K562 (cell line): Measurements from ENCODE around the gene UPF1. TPM values are rescaled to one million over a fixed set of nuclear protein-coding genes. Genes with fewer than 3 reads are reported as not detected.

Experiments used
- ATAC-seq: fragments of 200-7000 bp; cut with Tn5 transposase; 3 replicates; pipeline ENCODE4 v1.9.1; 2020; ENCODE audit warnings: moderate library complexity
- BruUV-seq: library from RNA; stranded (reverse); fragments of 400-500 nt; replicated peaks from 2 replicates; lab custom pipeline; 2021; lab: Mats Ljungman, UMichigan
- CTCF ChIA-PET: fragments of 300-600 bp; formaldehyde crosslinking; extraction: SDS; loops from one replicate; lab custom pipeline; 2021; ENCODE audit warnings: low intra/inter-chr PET ratio; lab: Yijun Ruan, JAX
- POLR2A ChIA-PET: fragments of 300-600, 350-650 bp; sonication (Branson Sonifier 250); formaldehyde crosslinking; extraction: SDS; loops from one replicate; lab custom pipeline; 2021; ENCODE audit warnings: antibody characterized with exemption, inconsistent platforms; lab: Yijun Ruan, JAX
- DNase-seq, 4 experiments: peaks; one replicate each; pipeline versions ENCODE4 v3.0.0 to v3.0.0-alpha.2; 2011 to 2018; ENCODE audit warnings: low spot score in 3 of 4, mixed read lengths in 3 of 4; ENCODE audit errors: extremely low read depth in 1 of 4
- FAIRE-seq: peaks from 2 replicates; lab custom pipeline; 2011; peaks lifted over from hg19 to GRCh38; lab: Jason Lieb, UNC
- H2AFZ ChIP-seq: 2 replicates; pipeline ENCODE4 v1.6.0; 2011; ENCODE audit warnings: low read depth, low read length, control low read depth, inconsistent platforms
- H3K27ac ChIP-seq: fragments of 200-600 bp; 3 replicates; pipeline ENCODE4 v1.8.0; 2011; ENCODE audit warnings: low read depth, mild to moderate bottlenecking, control low read depth, inconsistent platforms, low read length, moderate library complexity, mixed read lengths; ENCODE audit errors: extremely low read depth
- H3K27me3 ChIP-seq, 2 experiments: fragments of 300-600 bp in 1 of 2; 2 replicates in 1 of 2; 3 replicates in 1 of 2; pipeline versions ENCODE4 v1.6.0 to v1.8.0; 2011; ENCODE audit warnings: inconsistent platforms in 2 of 2, low read length in 2 of 2, mild to moderate bottlenecking in 1 of 2, mixed read lengths in 1 of 2, moderate library complexity in 1 of 2; ENCODE audit not compliant: control insufficient read depth in 2 of 2, insufficient read depth in 2 of 2
- H3K36me3 ChIP-seq: fragments of 300-600 bp; 3 replicates; pipeline ENCODE4 v1.8.0; 2011; ENCODE audit warnings: mild to moderate bottlenecking, low read length, inconsistent platforms; ENCODE audit not compliant: control insufficient read depth, insufficient read depth
- H3K4me1 ChIP-seq, 2 experiments: fragments of 200-600 bp in 1 of 2; replicated peaks in 1 of 2; 2 replicates in 1 of 2; 3 replicates in 1 of 2; pipeline versions ENCODE4 v1.5.1 to v1.8.0; 2011; ENCODE audit warnings: inconsistent platforms in 2 of 2, low read length in 2 of 2, mild to moderate bottlenecking in 1 of 2, mixed read lengths in 1 of 2, moderate library complexity in 1 of 2; ENCODE audit not compliant: control insufficient read depth in 2 of 2, insufficient read depth in 2 of 2
- H3K4me2 ChIP-seq: 2 replicates; pipeline ENCODE4 v1.6.1; 2011; ENCODE audit warnings: low read length, control low read depth, inconsistent platforms, mixed read lengths; ENCODE audit not compliant: insufficient read depth
- H3K4me3 ChIP-seq: fragments of 200-600 bp; sonication (generic), shearing (Covaris generic); 2 replicates; pipeline ENCODE4 v1.5.1; 2016; ENCODE audit warnings: control low read depth, inconsistent platforms
- H3K79me2 ChIP-seq: fragments of 200-600 bp; 3 replicates; pipeline ENCODE4 v1.8.0; 2011; ENCODE audit warnings: low read length, inconsistent platforms; ENCODE audit not compliant: control insufficient read depth, insufficient read depth
- H3K9ac ChIP-seq, 2 experiments: 2 replicates each; pipeline versions ENCODE4 v1.6.0 to v1.6.1; 2011; ENCODE audit warnings: low read depth in 2 of 2, low read length in 2 of 2, control low read depth in 1 of 2, inconsistent platforms in 1 of 2, mild to moderate bottlenecking in 1 of 2, mixed read lengths in 1 of 2; ENCODE audit not compliant: insufficient read depth in 1 of 2
- H3K9me1 ChIP-seq: one replicate; pipeline ENCODE4 v1.6.0; 2011; ENCODE audit warnings: inconsistent platforms, mild to moderate bottlenecking, low read length, moderate library complexity; ENCODE audit not compliant: control insufficient read depth, insufficient read depth
- H3K9me3 ChIP-seq: replicated peaks from 2 replicates; pipeline ENCODE4 v1.5.1; 2011; ENCODE audit warnings: low read depth, low read length, inconsistent platforms; ENCODE audit not compliant: control insufficient read depth, insufficient read depth
- H4K20me1 ChIP-seq: replicated peaks from 2 replicates; pipeline ENCODE4 v1.6.1; 2011; ENCODE audit warnings: low read length, inconsistent platforms, mixed read lengths; ENCODE audit not compliant: control insufficient read depth, insufficient read depth
- CBFA2T3 ChIP-seq: fragments of 450-650 bp; IDR thresholded peaks from 2 replicates; pipeline ENCODE4 v1.6.1; 2017
- POLR2B ChIP-seq: fragments of 450-650 bp; IDR thresholded peaks from 2 replicates; pipeline ENCODE4 v1.6.1; 2018; ENCODE audit warnings: low read depth; ENCODE audit not compliant: partially characterized antibody
- ZBTB33 ChIP-seq: sonication (generic); formaldehyde crosslinking; IDR thresholded peaks from 2 replicates; pipeline ENCODE4 v1.8.1; 2023; ENCODE audit warnings: mild to moderate bottlenecking, missing genetic modification reagents
- ZNF121 ChIP-seq: sonication (generic); formaldehyde crosslinking; conservative IDR thresholded peaks from 2 replicates; pipeline ENCODE4 v1.8.0; 2022; ENCODE audit warnings: missing genetic modification reagents
- ZNF217 ChIP-seq: sonication (generic); formaldehyde crosslinking; IDR thresholded peaks from 2 replicates; pipeline ENCODE4 v1.8.0; 2022; ENCODE audit warnings: mild to moderate bottlenecking, missing genetic modification reagents
- ZNF551 ChIP-seq: fragments of 250-450 bp; sonication (Bioruptor Pico); IDR thresholded peaks from 2 replicates; pipeline ENCODE4 v1.5.0; 2021; ENCODE audit warnings: mild to moderate bottlenecking, moderate library complexity
- WGBS: fragments of 100-300 bp; shearing (Covaris generic); methylation state at CpG from one replicate; pipeline ENCODE4 v1.1.6; 2016; ENCODE audit warnings: low coverage, mixed read lengths; ENCODE audit not compliant: insufficient coverage; ENCODE audit errors: missing lambda C conversion rate; 5-methylcytosine and 5-hydroxymethylcytosine counted together
- in situ Hi-C: fragments of 300-500 bp; cut with MboI; formaldehyde crosslinking; loops from 4 replicates; pipeline ENCODE4 v1.15.0; 2018; ENCODE audit warnings: inconsistent platforms, mixed read lengths
- intact Hi-C: fragments of 100-400 bp; cut with micrococcal nuclease; formaldehyde crosslinking; loops from 2 replicates; pipeline ENCODE4 v1.14.2; 2022
- polyA plus RNA-seq, 8 experiments: library from polyadenylated mRNA; depleted of rRNA in 4 of 8; stranded (reverse) in 5 of 8; unstranded in 3 of 8; fragments of >200 nt; fragmentation: Nextera tagmentation in 2 of 8; fragmentation: Illumina TruSeq in 1 of 8; extraction: Ambion mirVana in 2 of 8; extraction: Trizol in 1 of 8; gene quantifications; 2 replicates each; pipeline versions ENCODE4 v1.2.1 to v1.2.3, GENCODE V29; 2011 to 2014; ENCODE audit warnings: inconsistent platforms in 1 of 8, missing spikeins in 1 of 8
- total RNA-seq, 7 experiments: library from RNA; depleted of rRNA in 6 of 7; stranded (reverse); fragments of >200 nt in 6 of 7; fragmentation: Illumina TruSeq in 2 of 7; extraction: Trizol in 2 of 7; gene quantifications; 2 replicates each; pipeline versions ENCODE4 v1.2.1 to v1.2.3, GENCODE V29; 2011 to 2021; ENCODE audit warnings: low replicate concordance in 1 of 7
- TF ChIP-seq, protein P1 (sequence below): fragments of 250-450 bp; sonication (Bioruptor Pico); IDR thresholded peaks from 2 replicates; pipeline ENCODE4 v1.8.0; 2021; ENCODE audit warnings: mild to moderate bottlenecking, moderate library complexity

Gene UPF1
- total and polyA plus RNA-seq, 9 of the 15 experiments (the other 6 are each of a cell fraction or from before 2014, with no cell fraction given), result 0.34 to 103 (median 27.9) TPM

DNA sequence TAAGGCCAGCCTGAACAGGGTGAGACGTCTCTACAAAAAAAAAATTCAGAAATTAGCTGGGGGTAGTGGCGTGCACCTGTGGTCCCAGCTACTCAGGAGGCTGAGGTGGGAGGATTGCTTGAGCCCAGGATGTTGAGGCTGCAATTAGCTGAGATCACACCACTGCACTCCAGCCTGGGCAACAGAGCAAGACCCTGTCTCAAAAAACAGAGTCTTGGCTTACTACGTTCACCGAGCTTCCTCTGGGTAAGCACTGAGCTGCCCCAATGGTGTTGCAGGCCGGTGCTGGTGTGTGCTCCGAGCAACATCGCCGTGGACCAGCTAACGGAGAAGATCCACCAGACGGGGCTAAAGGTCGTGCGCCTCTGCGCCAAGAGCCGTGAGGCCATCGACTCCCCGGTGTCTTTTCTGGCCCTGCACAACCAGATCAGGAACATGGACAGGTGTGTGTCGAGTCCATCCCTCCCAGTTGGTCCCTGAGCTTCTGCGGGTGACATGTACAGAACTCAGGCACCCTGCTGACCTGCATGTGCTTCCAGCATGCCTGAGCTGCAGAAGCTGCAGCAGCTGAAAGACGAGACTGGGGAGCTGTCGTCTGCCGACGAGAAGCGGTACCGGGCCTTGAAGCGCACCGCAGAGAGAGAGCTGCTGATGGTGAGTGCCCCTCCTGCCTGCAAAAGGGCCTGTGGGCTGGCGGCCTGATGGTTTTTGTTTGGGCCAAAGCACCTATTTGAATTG, 24.1 kb downstream of the UPF1 start:
- no peak overlapping the region for H3K27ac ChIP-seq

More for the DNA sequence above, 24.1 kb downstream of the UPF1 start:
- FAIRE-seq (no peak), ATAC-seq (no peak), DNase-seq (no peak)
- H3K9ac ChIP-seq, result no peak overlapping the region
- TF ChIP-seq CBFA2T3 (no peak), POLR2B (peak; percentile 17), ZNF121 (peak; percentile 58), ZBTB33 (CRISPR knock-in tag) (0 out of 2 replicates have a peak, but pooled peaks have one; percentile 23), ZNF217 (no peak), ZNF551 (CRISPR knock-in tag) (no peak)
- TF ChIP-seq, protein P1, sequence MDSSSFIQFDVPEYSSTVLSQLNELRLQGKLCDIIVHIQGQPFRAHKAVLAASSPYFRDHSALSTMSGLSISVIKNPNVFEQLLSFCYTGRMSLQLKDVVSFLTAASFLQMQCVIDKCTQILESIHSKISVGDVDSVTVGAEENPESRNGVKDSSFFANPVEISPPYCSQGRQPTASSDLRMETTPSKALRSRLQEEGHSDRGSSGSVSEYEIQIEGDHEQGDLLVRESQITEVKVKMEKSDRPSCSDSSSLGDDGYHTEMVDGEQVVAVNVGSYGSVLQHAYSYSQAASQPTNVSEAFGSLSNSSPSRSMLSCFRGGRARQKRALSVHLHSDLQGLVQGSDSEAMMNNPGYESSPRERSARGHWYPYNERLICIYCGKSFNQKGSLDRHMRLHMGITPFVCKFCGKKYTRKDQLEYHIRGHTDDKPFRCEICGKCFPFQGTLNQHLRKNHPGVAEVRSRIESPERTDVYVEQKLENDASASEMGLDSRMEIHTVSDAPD, result no peak
- peaks cover 7% of the 10 kb centered on the region; the same call in 1 of the 2 replicates for H4K20me1 ChIP-seq
- no TSS peak for BruUV-seq
- peaks cover 3% of the 10 kb centered on the region for H3K9me1 ChIP-seq
- no peaks in the 10 kb centered on the region for H3K27me3 ChIP-seq
- intact Hi-C loops (no loop called here), in situ Hi-C loops (no loop called here)
- H3K9me3 ChIP-seq, result no peaks in the 10 kb centered on the region
- no peaks in the 10 kb centered on the region for H3K79me2 ChIP-seq
- H2AFZ ChIP-seq, result no peak overlapping the region
- H3K4me3 ChIP-seq, result no peak overlapping the region
- H3K4me1 ChIP-seq, result peaks cover 0 to 25% of the 10 kb centered on the region in 2 experiments; a peak in 1 of 5 replicates
- H3K36me3 ChIP-seq, result peaks cover 99% of the 10 kb centered on the region; the same call in 2 of the 3 replicates
- POLR2A ChIA-PET, result interaction anchor here (0.6 to 2.4 kb wide), 6 partner anchors 10 to 376 kb away, joined by 3 to 12 read pairs (median 4); no protein-coding TSS in a partner anchor
- 93% methylated on average over 18 of the region's 27 CpGs for WGBS
- H3K4me2 ChIP-seq, result no peak overlapping the region
- CTCF ChIA-PET, result no interaction called here
